HEK293 (cell line): ENCODE data around the gene ABCC9.

Experiments used
- CTCF ChIA-PET: fragments of 350-600 bp; formaldehyde crosslinking; extraction: SDS; loops from one replicate; lab custom pipeline; 2021; ENCODE audit warnings: antibody characterized with exemption; lab: Yijun Ruan, JAX
- POLR2A ChIA-PET: fragments of 300-600 bp; formaldehyde crosslinking; extraction: SDS; loops from one replicate; lab custom pipeline; 2020; ENCODE audit warnings: antibody characterized with exemption, inconsistent platforms; lab: Yijun Ruan, JAX
- H3K27ac ChIP-seq: fragments of 200-500 bp; sonication (Bioruptor generic); 2 replicates; pipeline ENCODE4 v1.5.1; 2014; ENCODE audit warnings: low read depth, low read length, control low read depth, inconsistent platforms; ENCODE audit errors: extremely low read depth
- H3K36me3 ChIP-seq, 2 experiments: fragments of 200-500 bp in 1 of 2; sonication (Bioruptor generic) in 1 of 2; 1 replicate in 1 of 2; 2 replicates in 1 of 2; pipeline ENCODE4 v1.5.1; 2014 to 2017; ENCODE audit warnings: inconsistent platforms in 2 of 2, low read length in 2 of 2; ENCODE audit not compliant: control insufficient read depth in 2 of 2, insufficient read depth in 1 of 2
- H3K4me1 ChIP-seq: fragments of 200-500 bp; sonication (Bioruptor generic); 2 replicates; pipeline ENCODE4 v1.5.1; 2014; ENCODE audit warnings: mild to moderate bottlenecking, low read length, inconsistent platforms; ENCODE audit not compliant: control insufficient read depth, insufficient read depth
- H3K4me3 ChIP-seq: 2 replicates; pipeline ENCODE4 v1.5.1; 2011; ENCODE audit warnings: low read depth, mild to moderate bottlenecking, control low read depth, low read length, moderate library complexity
- H3K9me3 ChIP-seq: fragments of 200-500 bp; sonication (Bioruptor generic); 2 replicates; pipeline ENCODE4 v1.5.1; 2014; ENCODE audit warnings: low read depth, low read length, inconsistent platforms; ENCODE audit not compliant: control insufficient read depth, insufficient read depth
- HOXD13 ChIP-seq: sonication (generic); formaldehyde crosslinking; IDR thresholded peaks from 2 replicates; pipeline ENCODE4 v1.8.0; 2022; ENCODE audit warnings: missing genetic modification reagents, borderline replicate concordance
- MZF1 ChIP-seq: fragments of 450-650 bp; formaldehyde crosslinking; IDR thresholded peaks from 2 replicates; pipeline ENCODE4 v1.5.1; 2017; ENCODE audit warnings: missing biosample characterization, missing genetic modification characterization, borderline replicate concordance
- OSR2 ChIP-seq: fragments of 450-650 bp; formaldehyde crosslinking; IDR thresholded peaks from 2 replicates; pipeline ENCODE4 v1.5.1; 2016; ENCODE audit warnings: missing biosample characterization, missing genetic modification characterization
- RBAK ChIP-seq: fragments of 450-650 bp; formaldehyde crosslinking; IDR thresholded peaks from 2 replicates; pipeline ENCODE4 v1.5.1; 2016; ENCODE audit warnings: missing biosample characterization, missing genetic modification characterization
- SCRT1 ChIP-seq: fragments of 450-650 bp; formaldehyde crosslinking; IDR thresholded peaks from 2 replicates; pipeline ENCODE4 v1.5.1; 2016; ENCODE audit warnings: missing biosample characterization, missing genetic modification characterization, borderline replicate concordance
- YY1 ChIP-seq: fragments of 450-650 bp; formaldehyde crosslinking; IDR thresholded peaks from 2 replicates; pipeline ENCODE4 v1.5.1; 2018; ENCODE audit warnings: missing biosample characterization, missing genetic modification characterization
- ZBTB1 ChIP-seq: fragments of 450-650 bp; formaldehyde crosslinking; IDR thresholded peaks from 2 replicates; pipeline ENCODE4 v1.5.1; 2016; ENCODE audit warnings: missing biosample characterization, missing genetic modification characterization
- ZFP69B ChIP-seq: fragments of 450-650 bp; formaldehyde crosslinking; IDR thresholded peaks from 2 replicates; pipeline ENCODE4 v1.5.1; 2016; ENCODE audit warnings: missing biosample characterization, missing genetic modification characterization
- ZIC2 ChIP-seq: fragments of 450-650 bp; formaldehyde crosslinking; IDR thresholded peaks from 2 replicates; pipeline ENCODE4 v1.5.1; 2016; ENCODE audit warnings: missing biosample characterization, missing genetic modification characterization
- ZNF223 ChIP-seq: fragments of 450-650 bp; formaldehyde crosslinking; IDR thresholded peaks from 2 replicates; pipeline ENCODE4 v1.5.1; 2016; ENCODE audit warnings: missing biosample characterization, missing genetic modification characterization
- ZNF280C ChIP-seq: fragments of 450-650 bp; formaldehyde crosslinking; IDR thresholded peaks from 2 replicates; pipeline ENCODE4 v1.5.1; 2016; ENCODE audit warnings: missing biosample characterization, missing genetic modification characterization
- ZNF404 ChIP-seq: fragments of 450-650 bp; formaldehyde crosslinking; IDR thresholded peaks from 2 replicates; pipeline ENCODE4 v1.5.1; 2017; ENCODE audit warnings: missing biosample characterization, missing genetic modification characterization
- ZNF677 ChIP-seq: fragments of 450-650 bp; IDR thresholded peaks from 2 replicates; pipeline ENCODE4 v1.5.0; 2018; ENCODE audit warnings: missing biosample characterization, mild to moderate bottlenecking, missing genetic modification characterization, moderate library complexity
- ZNF701 ChIP-seq: fragments of 450-650 bp; formaldehyde crosslinking; IDR thresholded peaks from 2 replicates; pipeline ENCODE4 v1.5.1; 2016; ENCODE audit warnings: missing biosample characterization, missing genetic modification characterization
- TF ChIP-seq, protein P1 (sequence below): fragments of 450-650 bp; formaldehyde crosslinking; conservative IDR thresholded peaks from 2 replicates; pipeline ENCODE4 v1.5.1; 2016; ENCODE audit warnings: low read depth, missing biosample characterization, missing genetic modification characterization

Gene ABCC9

DNA sequence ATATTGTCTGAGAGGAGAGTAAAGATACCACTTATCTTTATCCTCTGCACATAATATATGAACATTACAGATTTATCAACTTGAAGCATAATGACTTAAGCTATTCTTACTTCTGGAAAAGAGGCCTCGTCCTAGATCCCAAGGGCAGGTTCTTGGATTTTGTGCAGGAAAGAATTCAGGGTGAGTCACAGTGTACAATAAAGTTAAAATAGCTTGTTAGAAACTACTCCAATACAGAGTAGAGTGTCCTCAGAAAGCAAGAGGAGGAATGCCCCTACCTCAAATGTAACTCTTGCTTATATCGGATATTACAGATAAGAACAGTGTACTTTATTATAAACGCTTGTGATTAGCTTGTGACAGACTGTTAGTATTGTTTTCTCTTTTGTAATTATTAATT is 41.9 kb upstream of the ABCC9 start:
- H3K27ac ChIP-seq, result no peak overlapping the region
- no peak overlapping the region for H3K4me3 ChIP-seq
- no peak for TF ChIP-seq ZIC2 (tag by site-specific recombination)
- no peaks in the 10 kb centered on the region for H3K36me3 ChIP-seq
- CTCF ChIA-PET, result interaction anchor here (0.6 kb wide), 1 partner anchor 285 kb away, joined by 5 read pairs; no protein-coding TSS in a partner anchor
- H3K4me1 ChIP-seq, result no peaks in the 10 kb centered on the region
- no peaks in the 10 kb centered on the region for H3K9me3 ChIP-seq
- POLR2A ChIA-PET, result no interaction called here

DNA sequence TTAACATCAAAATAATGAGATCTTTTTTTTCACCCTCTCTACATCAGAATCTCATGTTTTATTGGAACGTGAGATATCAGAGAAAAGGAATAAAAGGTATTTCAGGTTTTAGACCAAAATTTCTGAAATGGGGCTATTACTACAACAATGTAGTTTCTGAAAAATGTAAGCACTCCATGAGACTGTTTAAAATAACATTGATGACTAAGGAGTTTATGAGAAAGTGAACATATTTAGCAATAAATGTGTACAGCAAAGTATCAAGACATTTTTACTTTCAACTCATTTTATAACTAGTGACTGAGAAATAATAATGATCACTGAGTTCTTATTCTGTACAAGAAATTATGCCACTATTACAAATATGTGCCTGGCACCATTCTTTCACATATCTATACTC is 39.3 kb upstream of the ABCC9 start:
- Histone ChIP-seq H3K4me3 (no peak overlapping the region), H3K36me3 (no peaks in the 10 kb centered on the region), H3K9me3 (no peaks in the 10 kb centered on the region), H3K4me1 (no peaks in the 10 kb centered on the region), H3K27ac (no peak overlapping the region)
- ChIA-PET POLR2A (no interaction called here), CTCF (interaction anchor here (0.7 to 4.3 kb wide), 3 partner anchors 10 to 1579 kb away, joined by 3 to 23 read pairs (median 3); no protein-coding TSS in a partner anchor)
- TF ChIP-seq ZNF404 (tag by site-specific recombination) (no peak), ZNF701 (no peak), ZNF280C (tag by site-specific recombination) (no peak), ZBTB1 (no peak)
- TF ChIP-seq, protein P1, sequence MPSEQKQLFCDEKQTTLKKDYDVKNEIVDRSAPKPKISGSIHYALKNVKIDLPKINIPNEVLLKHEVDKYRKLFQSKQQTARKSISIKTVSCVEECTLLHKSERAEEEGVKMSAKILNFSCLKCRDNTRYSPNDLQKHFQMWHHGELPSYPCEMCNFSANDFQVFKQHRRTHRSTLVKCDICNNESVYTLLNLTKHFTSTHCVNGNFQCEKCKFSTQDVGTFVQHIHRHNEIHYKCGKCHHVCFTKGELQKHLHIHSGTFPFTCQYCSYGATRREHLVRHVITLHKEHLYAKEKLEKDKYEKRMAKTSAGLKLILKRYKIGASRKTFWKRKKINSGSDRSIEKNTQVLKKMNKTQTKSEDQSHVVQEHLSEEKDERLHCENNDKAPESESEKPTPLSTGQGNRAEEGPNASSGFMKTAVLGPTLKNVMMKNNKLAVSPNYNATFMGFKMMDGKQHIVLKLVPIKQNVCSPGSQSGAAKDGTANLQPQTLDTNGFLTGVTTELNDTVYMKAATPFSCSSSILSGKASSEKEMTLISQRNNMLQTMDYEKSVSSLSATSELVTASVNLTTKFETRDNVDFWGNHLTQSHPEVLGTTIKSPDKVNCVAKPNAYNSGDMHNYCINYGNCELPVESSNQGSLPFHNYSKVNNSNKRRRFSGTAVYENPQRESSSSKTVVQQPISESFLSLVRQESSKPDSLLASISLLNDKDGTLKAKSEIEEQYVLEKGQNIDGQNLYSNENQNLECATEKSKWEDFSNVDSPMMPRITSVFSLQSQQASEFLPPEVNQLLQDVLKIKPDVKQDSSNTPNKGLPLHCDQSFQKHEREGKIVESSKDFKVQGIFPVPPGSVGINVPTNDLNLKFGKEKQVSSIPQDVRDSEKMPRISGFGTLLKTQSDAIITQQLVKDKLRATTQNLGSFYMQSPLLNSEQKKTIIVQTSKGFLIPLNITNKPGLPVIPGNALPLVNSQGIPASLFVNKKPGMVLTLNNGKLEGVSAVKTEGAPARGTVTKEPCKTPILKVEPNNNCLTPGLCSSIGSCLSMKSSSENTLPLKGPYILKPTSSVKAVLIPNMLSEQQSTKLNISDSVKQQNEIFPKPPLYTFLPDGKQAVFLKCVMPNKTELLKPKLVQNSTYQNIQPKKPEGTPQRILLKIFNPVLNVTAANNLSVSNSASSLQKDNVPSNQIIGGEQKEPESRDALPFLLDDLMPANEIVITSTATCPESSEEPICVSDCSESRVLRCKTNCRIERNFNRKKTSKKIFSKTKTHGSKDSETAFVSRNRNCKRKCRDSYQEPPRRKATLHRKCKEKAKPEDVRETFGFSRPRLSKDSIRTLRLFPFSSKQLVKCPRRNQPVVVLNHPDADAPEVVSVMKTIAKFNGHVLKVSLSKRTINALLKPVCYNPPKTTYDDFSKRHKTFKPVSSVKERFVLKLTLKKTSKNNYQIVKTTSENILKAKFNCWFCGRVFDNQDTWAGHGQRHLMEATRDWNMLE (tag by site-specific recombination), result no peak

DNA sequence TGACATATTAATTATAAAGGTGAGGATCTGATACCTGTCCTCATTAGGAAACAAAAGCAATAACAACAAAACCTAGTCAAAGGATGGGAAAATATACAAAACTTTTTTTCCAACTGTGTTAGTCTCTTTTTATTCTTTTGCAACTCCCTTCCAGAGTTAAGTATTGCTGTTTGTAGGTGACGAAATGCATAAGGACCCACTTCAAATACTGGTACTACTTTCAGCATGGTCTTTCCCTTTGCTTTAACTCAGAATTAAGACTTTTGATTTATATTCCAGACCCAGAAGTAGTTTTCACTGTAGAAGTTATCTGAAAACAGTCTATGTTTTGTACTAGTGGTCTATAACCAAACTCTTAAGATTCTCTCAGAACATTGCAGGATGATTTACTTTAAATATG is 34.1 kb upstream of the ABCC9 start:
- H3K9me3 ChIP-seq, result no peaks in the 10 kb centered on the region
- H3K4me1 ChIP-seq, result no peaks in the 10 kb centered on the region
- no peaks in the 10 kb centered on the region for H3K36me3 ChIP-seq
- TF ChIP-seq RBAK (tag by site-specific recombination), result no peak
- TF ChIP-seq ZNF677 (tag by site-specific recombination), result no peak
- TF ChIP-seq ZNF223 (tag by site-specific recombination), result no peak
- no peak for TF ChIP-seq YY1 (tag by site-specific recombination)
- TF ChIP-seq SCRT1 (tag by site-specific recombination), result no peak
- TF ChIP-seq OSR2 (tag by site-specific recombination), result no peak
- TF ChIP-seq MZF1, result no peak
- TF ChIP-seq HOXD13 (CRISPR knock-in tag), result no peak
- TF ChIP-seq ZFP69B (tag by site-specific recombination), result no peak
- no peak overlapping the region for H3K27ac ChIP-seq
- ChIA-PET CTCF (no interaction called here), POLR2A (no interaction called here)
- no peak overlapping the region for H3K4me3 ChIP-seq
